ENCODE measurements around the gene ADM. TPM values are rescaled to one million over a fixed set of nuclear protein-coding genes. Genes with fewer than 3 reads are reported as not detected.

The ADM gene
- total RNA-seq, 2 experiments from 2014 or later = 43.1 to 46.9 TPM

- POLR2A ChIA-PET = interaction anchor here (0.6 kb wide), 1 partner anchor 752 kb away, joined by 5 read pairs; no protein-coding TSS in a partner anchor
- Mint-ChIP-seq H3K27me3 (peaks cover 4% of the 10 kb centered on the region), H3K4me3 (no peak overlapping the region), H3K27ac (no peak overlapping the region), H3K9me3 (no peaks in the 10 kb centered on the region), H3K36me3 (ENCODE audit: low read depth) (no peaks in the 10 kb centered on the region), H3K4me1 (ENCODE audit: low read depth) (peaks cover 22% of the 10 kb centered on the region)
- TF ChIP-seq, protein P1, sequence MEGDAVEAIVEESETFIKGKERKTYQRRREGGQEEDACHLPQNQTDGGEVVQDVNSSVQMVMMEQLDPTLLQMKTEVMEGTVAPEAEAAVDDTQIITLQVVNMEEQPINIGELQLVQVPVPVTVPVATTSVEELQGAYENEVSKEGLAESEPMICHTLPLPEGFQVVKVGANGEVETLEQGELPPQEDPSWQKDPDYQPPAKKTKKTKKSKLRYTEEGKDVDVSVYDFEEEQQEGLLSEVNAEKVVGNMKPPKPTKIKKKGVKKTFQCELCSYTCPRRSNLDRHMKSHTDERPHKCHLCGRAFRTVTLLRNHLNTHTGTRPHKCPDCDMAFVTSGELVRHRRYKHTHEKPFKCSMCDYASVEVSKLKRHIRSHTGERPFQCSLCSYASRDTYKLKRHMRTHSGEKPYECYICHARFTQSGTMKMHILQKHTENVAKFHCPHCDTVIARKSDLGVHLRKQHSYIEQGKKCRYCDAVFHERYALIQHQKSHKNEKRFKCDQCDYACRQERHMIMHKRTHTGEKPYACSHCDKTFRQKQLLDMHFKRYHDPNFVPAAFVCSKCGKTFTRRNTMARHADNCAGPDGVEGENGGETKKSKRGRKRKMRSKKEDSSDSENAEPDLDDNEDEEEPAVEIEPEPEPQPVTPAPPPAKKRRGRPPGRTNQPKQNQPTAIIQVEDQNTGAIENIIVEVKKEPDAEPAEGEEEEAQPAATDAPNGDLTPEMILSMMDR (IDR thresholded peaks at IDR 0.05) = no peak
- intact Hi-C loops (cut with micrococcal nuclease) = no loop called here
- CTCF ChIA-PET = interaction anchor here (1.1 to 1.7 kb wide), 2 partner anchors 9 to 14 kb away, joined by 3 to 4 read pairs; no protein-coding TSS in a partner anchor
- no peak for DNase-seq
- no peak for ATAC-seq
These were observed 15.8 kb upstream of the ADM start for GRCh38 chr11:10288881-10289764.

GRCh38 chr11:10289765-10290380, 15.0 kb upstream of the ADM start:
- ChIA-PET POLR2A (no interaction called here), CTCF (interaction anchor here (1.1 to 1.7 kb wide), 2 partner anchors 8 to 13 kb away, joined by 3 to 4 read pairs; no protein-coding TSS in a partner anchor)
- intact Hi-C loops (cut with micrococcal nuclease) = loop anchor here (10.0 kb wide), 1 partner anchor 675 kb away; no protein-coding TSS in a partner anchor

GRCh38 chr11:10291801-10292638, 12.9 kb upstream of the ADM start:
- Mint-ChIP-seq H3K9me3 (no peaks in the 10 kb centered on the region), H3K36me3 (ENCODE audit: low read depth) (no peaks in the 10 kb centered on the region), H3K4me3 (peak overlapping the region; percentile 7), H3K27ac (no peak overlapping the region), H3K4me1 (ENCODE audit: low read depth) (peaks cover 23% of the 10 kb centered on the region), H3K27me3 (peaks cover 24% of the 10 kb centered on the region)
- intact Hi-C loops (cut with micrococcal nuclease) = loop anchor here (10.0 kb wide), 1 partner anchor 677 kb away; no protein-coding TSS in a partner anchor
- ATAC-seq (no peak), DNase-seq (no peak)
- TF ChIP-seq, protein P1 (IDR thresholded peaks at IDR 0.05) = no peak
- CTCF ChIA-PET = no interaction called here
- POLR2A ChIA-PET = interaction anchor here (0.6 kb wide), 1 partner anchor 921 kb away, joined by 3 read pairs; no protein-coding TSS in a partner anchor

More at GRCh38 chr11:10289765-10290380, 15.0 kb upstream of the ADM start:
- H3K4me1 Mint-ChIP-seq (ENCODE audit: low read depth) = peaks cover 21% of the 10 kb centered on the region
- DNase-seq (no peak), ATAC-seq (no peak)
- H3K4me3 Mint-ChIP-seq = no peak overlapping the region
- no peaks in the 10 kb centered on the region for H3K36me3 Mint-ChIP-seq (ENCODE audit: low read depth)
- peaks cover 5% of the 10 kb centered on the region for H3K27me3 Mint-ChIP-seq
- TF ChIP-seq, protein P1 (IDR thresholded peaks at IDR 0.05) = no peak
- H3K9me3 Mint-ChIP-seq = no peaks in the 10 kb centered on the region
- H3K27ac Mint-ChIP-seq = no peak overlapping the region

GRCh38 chr11:10293423-10294289, 11.2 kb upstream of the ADM start, which contains the start of gene SBF2:
SBF2 (minus strand) TSS chr11:10294219; CDS start chr11:10294069, 150 bp downstream.
- DNase-seq = peak; percentile 85
- Mint-ChIP-seq H3K36me3 (ENCODE audit: low read depth) (no peaks in the 10 kb centered on the region), H3K4me1 (ENCODE audit: low read depth) (peaks cover 32% of the 10 kb centered on the region), H3K9me3 (no peaks in the 10 kb centered on the region), H3K27ac (peak within 1 kb of the TSS; percentile 22), H3K4me3 (peak within 1 kb of the TSS; percentile 65), H3K27me3 (peaks cover 30% of the 10 kb centered on the region)
- peak; percentile 69 for ATAC-seq
- ChIA-PET CTCF (interaction anchor here (5.9 kb wide), 1 partner anchor 12 kb away, joined by 42 read pairs; the partner anchor contains the start of gene ADM), POLR2A (no interaction called here)
- TF ChIP-seq, protein P1 (IDR thresholded peaks at IDR 0.05) = no peak
- intact Hi-C loops (cut with micrococcal nuclease) = loop anchor here (10.0 kb wide), 1 partner anchor 679 kb away; no protein-coding TSS in a partner anchor
